GM23338 (cell line): Measurements from ENCODE around the gene CCDC175.

Experiments used
- EZH2phosphoT487 ChIP-seq: fragments of 200-600 bp; sonication (generic); IDR thresholded peaks from one replicate; pipeline ENCODE4 v1.8.1; 2018; ENCODE audit warnings: antibody characterized with exemption; ENCODE audit not compliant: unreplicated experiment
- REST ChIP-seq: IDR thresholded peaks from one replicate; pipeline ENCODE4 v1.6.1; 2018; ENCODE audit warnings: antibody characterized with exemption; ENCODE audit not compliant: unreplicated experiment
- TF ChIP-seq, protein P1 (sequence below), 2 experiments: fragments of 200-600 bp in 1 of 2; sonication (generic) in 1 of 2; conservative IDR thresholded peaks; 2 replicates each; pipeline versions ENCODE4 v1.5.1 to v1.6.1; 2016 to 2017; ENCODE audit warnings: antibody characterized with exemption in 2 of 2, low read depth in 2 of 2, mild to moderate bottlenecking in 2 of 2, moderate library complexity in 1 of 2

DNA sequence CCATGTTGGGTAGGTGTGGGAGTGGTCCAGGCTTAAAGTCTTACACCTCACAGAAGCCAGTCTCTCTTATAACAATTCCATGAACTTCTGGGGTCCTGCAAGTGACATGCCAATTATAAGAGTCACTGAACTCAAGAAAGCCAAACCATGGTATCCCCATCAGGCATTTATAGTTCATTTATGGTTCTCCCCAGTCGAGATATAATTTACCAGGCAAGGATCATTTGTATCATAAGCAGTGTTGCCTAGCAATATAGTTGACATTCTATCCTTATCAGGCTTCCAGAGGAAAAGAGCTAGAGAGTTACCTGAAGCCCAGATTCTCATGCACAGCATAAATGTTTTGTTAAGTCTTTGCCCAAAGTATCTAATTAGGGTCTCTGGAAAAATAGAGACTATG, 84.2 kb downstream of the CCDC175 start:
- TF ChIP-seq REST (no peak), EZH2phosphoT487 (no peak)
- TF ChIP-seq, protein P1, sequence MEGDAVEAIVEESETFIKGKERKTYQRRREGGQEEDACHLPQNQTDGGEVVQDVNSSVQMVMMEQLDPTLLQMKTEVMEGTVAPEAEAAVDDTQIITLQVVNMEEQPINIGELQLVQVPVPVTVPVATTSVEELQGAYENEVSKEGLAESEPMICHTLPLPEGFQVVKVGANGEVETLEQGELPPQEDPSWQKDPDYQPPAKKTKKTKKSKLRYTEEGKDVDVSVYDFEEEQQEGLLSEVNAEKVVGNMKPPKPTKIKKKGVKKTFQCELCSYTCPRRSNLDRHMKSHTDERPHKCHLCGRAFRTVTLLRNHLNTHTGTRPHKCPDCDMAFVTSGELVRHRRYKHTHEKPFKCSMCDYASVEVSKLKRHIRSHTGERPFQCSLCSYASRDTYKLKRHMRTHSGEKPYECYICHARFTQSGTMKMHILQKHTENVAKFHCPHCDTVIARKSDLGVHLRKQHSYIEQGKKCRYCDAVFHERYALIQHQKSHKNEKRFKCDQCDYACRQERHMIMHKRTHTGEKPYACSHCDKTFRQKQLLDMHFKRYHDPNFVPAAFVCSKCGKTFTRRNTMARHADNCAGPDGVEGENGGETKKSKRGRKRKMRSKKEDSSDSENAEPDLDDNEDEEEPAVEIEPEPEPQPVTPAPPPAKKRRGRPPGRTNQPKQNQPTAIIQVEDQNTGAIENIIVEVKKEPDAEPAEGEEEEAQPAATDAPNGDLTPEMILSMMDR (conservative IDR thresholded peaks at IDR 0.05; ENCODE audit: low read depth in 2 of 2), result no peak
